IPS-15b (cell line): ENCODE results near the gene DLK2.
"Not testable (repeated sequence)": the region's sequence is repeated elsewhere in the genome, so short reads cannot be mapped to it uniquely, and the experiment has no call there.

Experiments used
- H3K27me3 ChIP-seq: one replicate; pipeline ENCODE4 v1.6.1; 2013; ENCODE audit warnings: low read length; ENCODE audit not compliant: control insufficient read depth, insufficient read depth
- H3K36me3 ChIP-seq: one replicate; pipeline ENCODE4 v1.6.1; 2013; ENCODE audit warnings: low read length; ENCODE audit not compliant: control insufficient read depth, insufficient read depth
- H3K4me1 ChIP-seq: one replicate; pipeline ENCODE4 v1.6.1; 2013; ENCODE audit warnings: mild to moderate bottlenecking, low read length; ENCODE audit not compliant: control insufficient read depth, insufficient read depth
- H3K4me3 ChIP-seq: one replicate; pipeline ENCODE4 v1.5.1; 2013; ENCODE audit warnings: low read depth, low read length
- H3K9ac ChIP-seq: one replicate; pipeline ENCODE4 v1.6.1; 2013; ENCODE audit warnings: low read depth, mild to moderate bottlenecking, low read length
- H3K9me3 ChIP-seq: one replicate; pipeline ENCODE4 v1.6.1; 2013; ENCODE audit warnings: mild to moderate bottlenecking, low read length; ENCODE audit not compliant: control insufficient read depth, insufficient read depth

Gene DLK2

DNA sequence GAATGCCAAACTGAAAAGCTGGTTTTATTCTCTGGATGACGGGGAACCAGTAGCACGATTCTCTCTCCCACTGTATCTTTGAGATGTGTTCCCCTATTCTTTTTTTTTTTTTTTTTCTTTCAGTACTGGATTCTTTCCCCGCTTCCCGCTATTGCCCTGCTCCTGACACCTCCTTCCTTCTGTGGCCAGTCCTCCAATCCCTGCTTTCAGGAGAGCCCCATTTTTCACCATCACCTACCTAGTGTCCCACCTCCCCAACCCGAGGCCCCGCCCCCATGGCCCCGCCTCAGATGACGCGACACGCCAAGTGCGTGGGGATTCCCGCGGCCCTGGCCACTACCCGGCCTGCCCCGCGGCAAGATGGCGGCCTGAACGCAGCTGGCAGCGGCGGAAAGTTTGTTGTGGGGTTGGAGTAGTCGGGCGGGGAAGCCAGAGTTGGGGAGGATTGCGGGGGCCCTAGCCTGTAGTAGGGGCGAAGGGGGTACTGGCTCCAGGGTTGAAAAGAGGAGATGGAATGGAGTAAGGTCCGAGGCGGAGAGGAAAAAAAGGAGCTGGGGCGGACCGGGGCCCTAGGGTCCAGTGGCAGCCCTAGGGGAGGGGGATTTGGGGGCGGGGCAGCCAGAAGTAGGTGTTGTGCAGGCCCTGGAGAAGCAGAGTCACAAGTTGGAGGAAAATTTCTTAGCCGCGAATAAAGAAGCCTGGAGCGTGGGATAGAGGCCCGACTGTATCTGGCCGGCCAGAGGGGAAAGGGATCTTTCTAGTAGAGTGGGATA, 22.1 kb upstream of the DLK2 start, which contains the start of gene TJAP1:
TSS of gene TJAP1 (plus strand) at position 336 of the 773 bp plus-strand sequence. CDS start 21,432 bp downstream, outside the sequence.
- Histone ChIP-seq H3K27me3 (no peaks in the 10 kb centered on the region), H3K9me3 (no peaks in the 10 kb centered on the region), H3K36me3 (peaks cover 3% of the 10 kb centered on the region), H3K9ac (peak within 1 kb of the TSS; percentile 73), H3K4me1 (peaks cover 20% of the 10 kb centered on the region), H3K4me3 (peak within 1 kb of the TSS; percentile 72)

- no peaks in the 10 kb centered on the region for H3K9me3 ChIP-seq
Observed at GRCh38 chr6:43476746-43477145, 21.4 kb upstream of the DLK2 start.

DNA sequence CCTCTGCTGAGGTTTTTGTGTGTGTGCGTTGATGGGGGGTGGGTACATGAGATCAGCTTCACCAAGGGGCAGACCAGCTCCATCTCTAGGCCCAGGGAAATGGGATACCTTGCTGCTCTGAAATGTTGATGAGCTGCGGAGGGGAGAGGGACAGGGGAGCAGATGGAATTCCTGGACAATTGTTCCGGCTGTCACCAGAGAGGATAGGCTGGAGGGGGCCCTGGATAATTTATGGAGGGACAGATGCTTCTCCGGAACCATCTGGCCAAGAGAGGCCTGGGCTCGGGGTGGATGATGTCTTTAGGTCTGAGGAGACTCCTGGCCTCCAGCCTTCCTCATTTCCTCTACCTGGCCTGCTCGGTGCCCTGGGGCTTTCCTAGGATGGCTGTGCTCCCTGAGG, 20.2 kb upstream of the DLK2 start:
- peaks cover 7% of the 10 kb centered on the region for H3K4me1 ChIP-seq
- no peaks in the 10 kb centered on the region for H3K9me3 ChIP-seq
- no peak overlapping the region for H3K4me3 ChIP-seq
- H3K9ac ChIP-seq = peak overlapping the region; percentile 24
- H3K27me3 ChIP-seq = no peaks in the 10 kb centered on the region
- H3K36me3 ChIP-seq = peaks cover 3% of the 10 kb centered on the region

More at GRCh38 chr6:43476746-43477145, 21.4 kb upstream of the DLK2 start:
- Histone ChIP-seq H3K27me3 (no peaks in the 10 kb centered on the region), H3K36me3 (peaks cover 3% of the 10 kb centered on the region), H3K4me1 (peaks cover 13% of the 10 kb centered on the region), H3K4me3 (peak overlapping the region; percentile 47), H3K9ac (peak overlapping the region; percentile 9)

DNA sequence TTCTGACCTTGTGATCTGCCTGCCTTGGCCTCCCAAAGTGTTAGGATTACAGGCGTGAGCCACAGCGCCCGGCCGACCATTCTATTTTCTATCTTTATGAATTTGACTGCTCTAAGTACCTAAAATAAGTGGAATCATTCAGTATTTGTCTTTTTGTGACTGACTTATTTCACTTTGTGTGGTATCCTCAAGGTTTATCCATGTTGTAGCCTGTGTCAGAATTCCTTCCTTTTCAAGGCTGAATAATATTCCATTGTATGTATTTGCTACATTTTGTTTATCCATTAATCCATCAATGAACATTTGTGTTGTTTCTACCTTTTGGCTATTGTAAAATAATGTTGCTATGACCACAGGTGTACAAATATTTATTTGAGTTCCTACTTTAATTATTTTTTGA, 17.2 kb upstream of the DLK2 start:
- H3K27me3 ChIP-seq = no peaks in the 10 kb centered on the region
- no peak overlapping the region for H3K9ac ChIP-seq
- no peak overlapping the region for H3K4me3 ChIP-seq

GRCh38 chr6:43471399-43471798, 16.1 kb upstream of the DLK2 start:
- no peaks in the 10 kb centered on the region for H3K36me3 ChIP-seq
- H3K9me3 ChIP-seq = no peaks in the 10 kb centered on the region
- H3K4me1 ChIP-seq = peaks cover 9% of the 10 kb centered on the region
- H3K27me3 ChIP-seq = no peaks in the 10 kb centered on the region
- no peak overlapping the region for H3K4me3 ChIP-seq
- H3K9ac ChIP-seq = no peak overlapping the region

More for the DNA sequence above, 17.2 kb upstream of the DLK2 start:
- peaks cover 12% of the 10 kb centered on the region for H3K4me1 ChIP-seq
- no peaks in the 10 kb centered on the region for H3K9me3 ChIP-seq
- H3K36me3 ChIP-seq = no peaks in the 10 kb centered on the region

DNA sequence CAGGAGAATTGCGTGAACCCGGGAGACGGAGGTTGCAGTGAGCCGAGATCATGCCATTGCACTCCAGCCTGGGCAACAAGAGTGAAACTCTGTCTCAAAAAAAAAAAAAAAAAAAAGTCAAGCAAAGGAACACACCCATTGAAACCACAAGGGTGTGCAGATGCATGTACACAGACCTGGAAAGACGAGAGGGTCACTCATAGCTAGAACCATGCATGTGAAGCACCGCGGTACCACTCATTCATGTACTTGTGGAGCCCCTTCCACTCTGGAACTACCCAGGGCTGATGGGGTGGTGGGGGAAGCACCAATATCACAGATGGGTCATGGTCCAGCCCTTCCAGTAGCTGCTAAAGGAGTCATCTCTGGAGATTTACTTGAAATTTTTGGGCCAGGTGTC, 14.6 kb upstream of the DLK2 start:
- H3K9me3 ChIP-seq = no peaks in the 10 kb centered on the region
- no peaks in the 10 kb centered on the region for H3K36me3 ChIP-seq
- peaks cover 9% of the 10 kb centered on the region for H3K4me1 ChIP-seq
- no peaks in the 10 kb centered on the region for H3K27me3 ChIP-seq
- H3K9ac ChIP-seq = no peak overlapping the region
- no peak overlapping the region for H3K4me3 ChIP-seq

- H3K9ac ChIP-seq = peak overlapping the region; percentile 54
- H3K4me1 ChIP-seq = peaks cover 9% of the 10 kb centered on the region
- H3K36me3 ChIP-seq = no peaks in the 10 kb centered on the region
- no peak overlapping the region for H3K4me3 ChIP-seq
- no peaks in the 10 kb centered on the region for H3K9me3 ChIP-seq
- no peaks in the 10 kb centered on the region for H3K27me3 ChIP-seq
Observed at GRCh38 chr6:43468748-43469681, 13.7 kb upstream of the DLK2 start.

GRCh38 chr6:43468240-43468639, 12.9 kb upstream of the DLK2 start:
- no peak overlapping the region for H3K9ac ChIP-seq
- no peaks in the 10 kb centered on the region for H3K9me3 ChIP-seq
- H3K4me3 ChIP-seq = no peak overlapping the region
- peaks cover 9% of the 10 kb centered on the region for H3K4me1 ChIP-seq
- H3K27me3 ChIP-seq = no peaks in the 10 kb centered on the region
- no peaks in the 10 kb centered on the region for H3K36me3 ChIP-seq

- H3K9me3 ChIP-seq = no peaks in the 10 kb centered on the region
- no peak overlapping the region for H3K4me3 ChIP-seq
- no peaks in the 10 kb centered on the region for H3K36me3 ChIP-seq
- H3K4me1 ChIP-seq = peaks cover 9% of the 10 kb centered on the region
- H3K9ac ChIP-seq = no peak overlapping the region
- no peaks in the 10 kb centered on the region for H3K27me3 ChIP-seq
Observed at GRCh38 chr6:43467752-43468151, 12.4 kb upstream of the DLK2 start.

GRCh38 chr6:43467265-43467664, 11.9 kb upstream of the DLK2 start:
- not testable (repeated sequence) for H3K27me3 ChIP-seq, H3K36me3 ChIP-seq, H3K9ac ChIP-seq, H3K4me1 ChIP-seq, H3K4me3 ChIP-seq, H3K9me3 ChIP-seq

- peaks cover 9% of the 10 kb centered on the region for H3K4me1 ChIP-seq
- no peaks in the 10 kb centered on the region for H3K9me3 ChIP-seq
- no peak overlapping the region for H3K4me3 ChIP-seq
- H3K27me3 ChIP-seq = no peaks in the 10 kb centered on the region
- H3K9ac ChIP-seq = no peak overlapping the region
- no peaks in the 10 kb centered on the region for H3K36me3 ChIP-seq
Observed at GRCh38 chr6:43465948-43466347, 10.6 kb upstream of the DLK2 start.
